ENCODE results near the gene HEXD. TPM values are rescaled to one million over a fixed set of nuclear protein-coding genes. Genes with fewer than 3 reads are reported as not detected.

HEXD gene
- total RNA-seq, 2 experiments from 2014 or later, result 21.7 to 26.0 TPM

GRCh38 chr17:82463391-82463790, 45.2 kb downstream of the HEXD start:
- Mint-ChIP-seq H3K4me1 (ENCODE audit: low read depth) (peaks cover 33% of the 10 kb centered on the region), H3K9me3 (no peaks in the 10 kb centered on the region), H3K27ac (peak overlapping the region; percentile 0), H3K27me3 (no peaks in the 10 kb centered on the region), H3K4me3 (no peak overlapping the region), H3K36me3 (peaks cover 61% of the 10 kb centered on the region)
- CTCF ChIA-PET, result no interaction called here
- no peak for DNase-seq
- intact Hi-C loops (cut with micrococcal nuclease), result no loop called here
- POLR2A ChIA-PET, result interaction anchor here (0.6 to 1.4 kb wide), 2 partner anchors 12 to 14 kb away, joined by 3 read pairs; no protein-coding TSS in a partner anchor

GRCh38 chr17:82463925-82464566, 45.9 kb downstream of the HEXD start:
- no peak overlapping the region for H3K27ac Mint-ChIP-seq
- intact Hi-C loops (cut with micrococcal nuclease), result no loop called here
- H3K4me3 Mint-ChIP-seq, result no peak overlapping the region
- no peak for DNase-seq
- H3K27me3 Mint-ChIP-seq, result no peaks in the 10 kb centered on the region
- H3K36me3 Mint-ChIP-seq, result peaks cover 65% of the 10 kb centered on the region
- no peaks in the 10 kb centered on the region for H3K9me3 Mint-ChIP-seq
- peaks cover 37% of the 10 kb centered on the region for H3K4me1 Mint-ChIP-seq (ENCODE audit: low read depth)
- ChIA-PET CTCF (no interaction called here), POLR2A (interaction anchor here (0.6 to 1.4 kb wide), 2 partner anchors 13 to 14 kb away, joined by 3 read pairs; no protein-coding TSS in a partner anchor)

- Mint-ChIP-seq H3K9me3 (no peaks in the 10 kb centered on the region), H3K27ac (peak overlapping the region; percentile 21), H3K36me3 (peaks cover 65% of the 10 kb centered on the region), H3K27me3 (no peaks in the 10 kb centered on the region), H3K4me1 (ENCODE audit: low read depth) (peaks cover 33% of the 10 kb centered on the region), H3K4me3 (no peak overlapping the region)
- intact Hi-C loops (cut with micrococcal nuclease), result no loop called here
- ChIA-PET POLR2A (interaction anchor here (1.4 kb wide), 1 partner anchor 15 kb away, joined by 3 read pairs; no protein-coding TSS in a partner anchor), CTCF (no interaction called here)
- DNase-seq, result no peak
These were observed 46.4 kb downstream of the HEXD start for GRCh38 chr17:82464567-82464929.

GRCh38 chr17:82465023-82465603, 47.0 kb downstream of the HEXD start:
- H3K4me1 Mint-ChIP-seq (ENCODE audit: low read depth), result peaks cover 33% of the 10 kb centered on the region
- CTCF ChIA-PET, result no interaction called here

GRCh38 chr17:82468692-82469091, 50.5 kb downstream of the HEXD start:
- Mint-ChIP-seq H3K27ac (no peak overlapping the region), H3K36me3 (peaks cover 51% of the 10 kb centered on the region), H3K9me3 (no peaks in the 10 kb centered on the region), H3K4me3 (no peak overlapping the region), H3K4me1 (ENCODE audit: low read depth) (peaks cover 17% of the 10 kb centered on the region), H3K27me3 (no peaks in the 10 kb centered on the region)
- CTCF ChIA-PET, result no interaction called here
- intact Hi-C loops (cut with micrococcal nuclease), result no loop called here
- POLR2A ChIA-PET, result no interaction called here
- DNase-seq, result no peak

More at GRCh38 chr17:82465023-82465603, 47.0 kb downstream of the HEXD start:
- Mint-ChIP-seq H3K9me3 (no peaks in the 10 kb centered on the region), H3K27ac (peak overlapping the region; percentile 21), H3K36me3 (peaks cover 68% of the 10 kb centered on the region), H3K27me3 (no peaks in the 10 kb centered on the region), H3K4me3 (no peak overlapping the region)
- POLR2A ChIA-PET, result no interaction called here
- intact Hi-C loops (cut with micrococcal nuclease), result no loop called here
- peak; percentile 54 for DNase-seq

- intact Hi-C loops (cut with micrococcal nuclease), result no loop called here
- Mint-ChIP-seq H3K9me3 (no peaks in the 10 kb centered on the region), H3K36me3 (peaks cover 48% of the 10 kb centered on the region), H3K4me1 (ENCODE audit: low read depth) (peaks cover 8% of the 10 kb centered on the region), H3K27ac (no peak overlapping the region), H3K27me3 (no peaks in the 10 kb centered on the region), H3K4me3 (no peak overlapping the region)
- DNase-seq, result no peak
- CTCF ChIA-PET, result no interaction called here
- POLR2A ChIA-PET, result no interaction called here
These were observed 51.9 kb downstream of the HEXD start for GRCh38 chr17:82470065-82470464.

- H3K27ac Mint-ChIP-seq, result no peak overlapping the region
- H3K4me1 Mint-ChIP-seq (ENCODE audit: low read depth), result peaks cover 5% of the 10 kb centered on the region
- no peak overlapping the region for H3K4me3 Mint-ChIP-seq
- no peaks in the 10 kb centered on the region for H3K9me3 Mint-ChIP-seq
- no peak for DNase-seq
- POLR2A ChIA-PET, result no interaction called here
- intact Hi-C loops (cut with micrococcal nuclease), result no loop called here
- CTCF ChIA-PET, result interaction anchor here (0.6 to 0.7 kb wide), 2 partner anchors 50 to 77 kb away, joined by 3 read pairs; no protein-coding TSS in a partner anchor
- peaks cover 33% of the 10 kb centered on the region for H3K36me3 Mint-ChIP-seq
- H3K27me3 Mint-ChIP-seq, result no peaks in the 10 kb centered on the region
These were observed 56.3 kb downstream of the HEXD start for GRCh38 chr17:82474223-82475010.

- Mint-ChIP-seq H3K9me3 (no peaks in the 10 kb centered on the region), H3K36me3 (peaks cover 30% of the 10 kb centered on the region), H3K27ac (no peak overlapping the region), H3K4me1 (ENCODE audit: low read depth) (peaks cover 5% of the 10 kb centered on the region), H3K27me3 (no peaks in the 10 kb centered on the region), H3K4me3 (no peak overlapping the region)
- ChIA-PET CTCF (no interaction called here), POLR2A (no interaction called here)
- intact Hi-C loops (cut with micrococcal nuclease), result no loop called here
- DNase-seq, result no peak
These were observed 57.3 kb downstream of the HEXD start for GRCh38 chr17:82475458-82475857.

GRCh38 chr17:82477934-82478333, 59.8 kb downstream of the HEXD start:
- Mint-ChIP-seq H3K4me3 (no peak overlapping the region), H3K9me3 (no peaks in the 10 kb centered on the region), H3K36me3 (peaks cover 35% of the 10 kb centered on the region), H3K4me1 (ENCODE audit: low read depth) (peaks cover 5% of the 10 kb centered on the region), H3K27ac (no peak overlapping the region), H3K27me3 (no peaks in the 10 kb centered on the region)
- intact Hi-C loops (cut with micrococcal nuclease), result no loop called here
- ChIA-PET POLR2A (no interaction called here), CTCF (interaction anchor here (0.7 to 1.2 kb wide), 2 partner anchors 11 to 73 kb away, joined by 3 read pairs; no protein-coding TSS in a partner anchor)
- DNase-seq, result no peak

- ChIA-PET CTCF (no interaction called here), POLR2A (interaction anchor here (1.5 kb wide), 1 partner anchor 22 kb away, joined by 4 read pairs; no protein-coding TSS in a partner anchor)
- Mint-ChIP-seq H3K9me3 (no peaks in the 10 kb centered on the region), H3K4me3 (no peak overlapping the region), H3K27ac (no peak overlapping the region), H3K4me1 (ENCODE audit: low read depth) (peaks cover 5% of the 10 kb centered on the region), H3K27me3 (no peaks in the 10 kb centered on the region), H3K36me3 (peaks cover 35% of the 10 kb centered on the region)
- no peak for DNase-seq
- intact Hi-C loops (cut with micrococcal nuclease), result no loop called here
These were observed 61.5 kb downstream of the HEXD start for GRCh38 chr17:82479602-82480001.

GRCh38 chr17:82480318-82480717, 62.2 kb downstream of the HEXD start:
- no peak overlapping the region for H3K27ac Mint-ChIP-seq
- POLR2A ChIA-PET, result interaction anchor here (1.5 kb wide), 1 partner anchor 23 kb away, joined by 4 read pairs; no protein-coding TSS in a partner anchor
- intact Hi-C loops (cut with micrococcal nuclease), result no loop called here
- no peaks in the 10 kb centered on the region for H3K9me3 Mint-ChIP-seq
- H3K27me3 Mint-ChIP-seq, result no peaks in the 10 kb centered on the region
- H3K4me1 Mint-ChIP-seq (ENCODE audit: low read depth), result peaks cover 5% of the 10 kb centered on the region
- CTCF ChIA-PET, result interaction anchor here (1.1 kb wide), 1 partner anchor 74 kb away, joined by 8 read pairs; no protein-coding TSS in a partner anchor
- no peak overlapping the region for H3K4me3 Mint-ChIP-seq
- DNase-seq, result no peak
- H3K36me3 Mint-ChIP-seq, result peaks cover 39% of the 10 kb centered on the region

- Mint-ChIP-seq H3K4me3 (no peak overlapping the region), H3K27ac (no peak overlapping the region), H3K27me3 (no peaks in the 10 kb centered on the region), H3K36me3 (peaks cover 44% of the 10 kb centered on the region), H3K4me1 (ENCODE audit: low read depth) (peaks cover 12% of the 10 kb centered on the region), H3K9me3 (no peaks in the 10 kb centered on the region)
- CTCF ChIA-PET, result interaction anchor here (1.6 kb wide), 1 partner anchor 11 kb away, joined by 4 read pairs; no protein-coding TSS in a partner anchor
- POLR2A ChIA-PET, result no interaction called here
- intact Hi-C loops (cut with micrococcal nuclease), result no loop called here
- DNase-seq, result no peak
These were observed 65.1 kb downstream of the HEXD start for GRCh38 chr17:82483204-82483660.

All from activated CD4-positive, alpha-beta memory T cell treated with anti-CD3 and anti-CD28 coated beads for 36 hours (primary cell).